Ovary (tissue), 9 donors: ENCODE results near the gene VGLL4. TPM values are rescaled to one million over a fixed set of nuclear protein-coding genes. Genes with fewer than 3 reads are reported as not detected.
A peak's percentile ranks its signal among the peaks of the same experiment; 100 is the strongest.

Experiments used
- DNase-seq, 5 donors: peaks; one replicate each; pipeline ENCODE4 v3.0.0-alpha.2; 2019 to 2020
- H3K27ac ChIP-seq, 2 donors: fragments of 200-600 bp; one replicate each; pipeline versions ENCODE4 v1.5.1 to v1.8.0; 2019 to 2022
- H3K27me3 ChIP-seq: fragments of 200-600 bp; one replicate; pipeline ENCODE4 v1.8.0; 2022
- H3K36me3 ChIP-seq: fragments of 200-600 bp; sonication (generic); one replicate; pipeline ENCODE4 v1.5.1; 2019
- H3K4me1 ChIP-seq: one replicate; pipeline ENCODE4 v1.8.1; 2013; ENCODE audit warnings: mild to moderate bottlenecking, moderate library complexity; ENCODE audit not compliant: insufficient read depth
- H3K4me3 ChIP-seq: fragments of 200-600 bp; sonication (generic); one replicate; pipeline ENCODE4 v1.5.1; 2017
- H3K9me3 ChIP-seq, 2 donors: fragments of 200-600 bp in 1 of 2; sonication (generic) in 1 of 2; one replicate each; pipeline versions ENCODE4 v1.5.1 to v1.8.1; 2013 to 2019; ENCODE audit warnings: mild to moderate bottlenecking in 1 of 2, moderate library complexity in 1 of 2
- EP300 ChIP-seq: sonication (generic); formaldehyde crosslinking; IDR thresholded peaks from one replicate; pipeline ENCODE4 v1.6.1; 2017; ENCODE audit warnings: antibody characterized with exemption
- POLR2A ChIP-seq: fragments of 450-650 bp; IDR thresholded peaks from one replicate; pipeline ENCODE4 v1.6.1; 2017; ENCODE audit warnings: antibody characterized with exemption, mild to moderate bottlenecking, moderate library complexity
- WGBS, 3 donors: extraction: QIAGEN DNeasy Blood & Tissue Kit in 1 of 3; methylation state at CpG; one replicate each; pipeline versions ENCODE4 v1.1.5 to v1.1.7; 2013 to 2017; 5-methylcytosine and 5-hydroxymethylcytosine counted together
- intact Hi-C, 4 donors: fragments of 100-400 bp; cut with DNase I; formaldehyde crosslinking; loops; one replicate each; pipeline versions ENCODE4 v1.11.0 to v1.15.1; 2022 to 2023
- polyA plus RNA-seq, 2 donors: library from polyadenylated mRNA; stranded (reverse); fragments of 200-250 nt in 1 of 2; fragments of 350-450 nt in 1 of 2; fragmentation: Illumina TruSeq in 1 of 2; extraction: RNeasy Lipid Tissue Mini Kit (QIAGEN cat#74804) in 1 of 2; gene quantifications; one replicate each; pipeline ENCODE4 v1.2.3, GENCODE V29; 2013 to 2014
- total RNA-seq, 7 donors: library from RNA; depleted of rRNA in 2 of 7; stranded (reverse); fragments of >200 nt in 2 of 7; fragmentation: NEBNext Ultra II Directional in 3 of 7; extraction: Animal tissue kit (Norgen Biotek cat#: 25700) in 3 of 7; gene quantifications; one replicate each; pipeline versions ENCODE4 v1.1.0 to v1.2.4, GENCODE V29; 2016 to 2023
- TF ChIP-seq, protein P1 (sequence below), 3 donors: fragments of 450-650 bp in 2 of 3; fragments of 200-600 bp in 1 of 3; IDR thresholded peaks; one replicate each; pipeline versions ENCODE4 v1.5.1 to v1.8.0; 2016 to 2022; ENCODE audit warnings: antibody characterized with exemption in 3 of 3, mild to moderate bottlenecking in 1 of 3
- donor health status: DM: no; HTN: no; CAD: no; lungs with moderate emphysema.
- donor health status: DM: no; HTN: no; CAD: no.
- donor health status: Bipolar disorder and iron deficiency.
- donor health status: DM: yes; HTN: yes; CAD: no.
- donor health status: DM: no; HTN: no; CAD: no.
- donor health status: DM: yes; HTN: yes; CAD: no.

VGLL4 gene
- total and polyA plus RNA-seq, 9 donors = 73.2 to 120 (median 106) TPM

DNA sequence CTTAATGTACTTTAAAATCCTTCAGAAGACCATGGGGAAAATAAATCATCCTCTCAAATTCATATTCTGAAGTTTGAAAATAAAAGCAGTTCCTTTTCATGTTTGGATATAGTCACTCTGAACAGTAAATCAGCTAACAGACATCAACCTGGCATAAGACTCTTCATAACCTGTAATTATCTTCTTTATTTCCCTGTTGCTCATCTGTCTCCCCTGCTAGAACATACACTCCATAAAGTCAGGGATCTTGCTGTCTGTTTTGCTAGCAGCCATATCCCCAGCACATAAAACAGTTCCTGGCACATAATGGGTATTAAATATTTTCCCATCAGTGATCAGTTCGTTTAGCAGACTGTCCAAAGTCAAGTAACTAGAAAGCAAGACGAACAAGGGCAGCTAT lies 11.2 kb downstream of the VGLL4 start:
- no peaks in the 10 kb centered on the region for H3K36me3 ChIP-seq
- H3K4me1 ChIP-seq = peaks cover 38% of the 10 kb centered on the region
- H3K27me3 ChIP-seq = no peaks in the 10 kb centered on the region
- no peak for DNase-seq
- intact Hi-C loops = no loop called here
- H3K4me3 ChIP-seq = no peak overlapping the region
- TF ChIP-seq, protein P1, sequence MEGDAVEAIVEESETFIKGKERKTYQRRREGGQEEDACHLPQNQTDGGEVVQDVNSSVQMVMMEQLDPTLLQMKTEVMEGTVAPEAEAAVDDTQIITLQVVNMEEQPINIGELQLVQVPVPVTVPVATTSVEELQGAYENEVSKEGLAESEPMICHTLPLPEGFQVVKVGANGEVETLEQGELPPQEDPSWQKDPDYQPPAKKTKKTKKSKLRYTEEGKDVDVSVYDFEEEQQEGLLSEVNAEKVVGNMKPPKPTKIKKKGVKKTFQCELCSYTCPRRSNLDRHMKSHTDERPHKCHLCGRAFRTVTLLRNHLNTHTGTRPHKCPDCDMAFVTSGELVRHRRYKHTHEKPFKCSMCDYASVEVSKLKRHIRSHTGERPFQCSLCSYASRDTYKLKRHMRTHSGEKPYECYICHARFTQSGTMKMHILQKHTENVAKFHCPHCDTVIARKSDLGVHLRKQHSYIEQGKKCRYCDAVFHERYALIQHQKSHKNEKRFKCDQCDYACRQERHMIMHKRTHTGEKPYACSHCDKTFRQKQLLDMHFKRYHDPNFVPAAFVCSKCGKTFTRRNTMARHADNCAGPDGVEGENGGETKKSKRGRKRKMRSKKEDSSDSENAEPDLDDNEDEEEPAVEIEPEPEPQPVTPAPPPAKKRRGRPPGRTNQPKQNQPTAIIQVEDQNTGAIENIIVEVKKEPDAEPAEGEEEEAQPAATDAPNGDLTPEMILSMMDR (IDR thresholded peaks at IDR 0.05) = no peak
- TF ChIP-seq EP300 = no peak
- TF ChIP-seq POLR2A = no peak
- 5 to 7% (median 6%) methylated on average over 2 of the region's 2 CpGs for WGBS, 3 donors
- H3K9me3 ChIP-seq = no peaks in the 10 kb centered on the region
- H3K27ac ChIP-seq = peak overlapping the region in 1 of 2 donors; percentile 3

DNA sequence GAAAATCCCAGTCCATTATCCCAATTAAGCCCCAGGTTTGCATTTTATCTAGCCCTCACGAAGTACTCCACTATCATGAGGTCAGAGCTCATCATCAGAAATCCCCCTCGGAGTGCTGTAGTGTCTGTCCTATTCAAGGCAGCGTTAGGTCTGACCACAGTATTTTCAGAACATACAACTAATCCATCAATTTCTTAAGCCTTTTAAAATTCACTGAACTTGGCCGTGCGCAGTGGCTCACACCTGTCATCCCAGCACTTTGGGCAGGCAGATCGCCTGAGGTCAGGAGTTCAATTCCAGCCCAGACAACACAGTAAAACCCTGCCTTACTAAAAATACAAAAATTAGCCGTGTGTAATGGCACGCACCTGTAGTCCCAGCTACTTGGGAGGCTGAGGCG lies 11.9 kb downstream of the VGLL4 start:
- intact Hi-C loops = no loop called here
- no peaks in the 10 kb centered on the region for H3K27me3 ChIP-seq
- no peaks in the 10 kb centered on the region for H3K9me3 ChIP-seq
- DNase-seq = no peak
- 57 to 68% (median 59%) methylated on average over 9 of the region's 9 CpGs for WGBS, 3 donors
- no peaks in the 10 kb centered on the region for H3K36me3 ChIP-seq
- no peak overlapping the region for H3K27ac ChIP-seq
- peaks cover 38% of the 10 kb centered on the region for H3K4me1 ChIP-seq
- no peak overlapping the region for H3K4me3 ChIP-seq
- no peak for TF ChIP-seq EP300
- no peak for TF ChIP-seq POLR2A
- TF ChIP-seq, protein P1 (IDR thresholded peaks at IDR 0.05) = no peak

DNA sequence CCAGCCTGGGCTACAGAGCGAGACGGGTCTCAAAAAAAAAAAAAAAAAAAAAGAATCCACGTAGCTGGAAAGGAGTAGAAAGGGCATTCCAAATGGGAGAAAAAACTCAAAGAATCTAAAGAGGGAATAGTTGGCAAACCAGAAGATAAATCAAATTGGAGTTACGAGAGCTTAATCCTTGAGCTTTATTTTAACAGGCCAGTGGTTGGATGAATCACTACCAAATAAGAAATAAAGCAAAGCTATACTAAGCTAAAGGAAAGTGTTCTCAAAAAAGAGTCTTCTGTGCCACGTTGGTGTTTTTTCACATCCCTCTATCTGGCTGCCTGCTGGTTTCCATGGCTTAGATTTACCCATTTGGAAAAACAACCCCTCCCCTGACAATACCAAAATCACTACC lies 14.0 kb downstream of the VGLL4 start:
- peaks cover 31% of the 10 kb centered on the region for H3K4me1 ChIP-seq
- no peak overlapping the region for H3K27ac ChIP-seq
- no peaks in the 10 kb centered on the region for H3K9me3 ChIP-seq
- no peak overlapping the region for H3K4me3 ChIP-seq
- 17 to 25% (median 24%) methylated on average over 5 of the region's 5 CpGs for WGBS, 3 donors
- H3K36me3 ChIP-seq = no peaks in the 10 kb centered on the region
- TF ChIP-seq POLR2A = no peak
- TF ChIP-seq EP300 = no peak
- intact Hi-C loops = no loop called here
- H3K27me3 ChIP-seq = no peaks in the 10 kb centered on the region
- DNase-seq = no peak

DNA sequence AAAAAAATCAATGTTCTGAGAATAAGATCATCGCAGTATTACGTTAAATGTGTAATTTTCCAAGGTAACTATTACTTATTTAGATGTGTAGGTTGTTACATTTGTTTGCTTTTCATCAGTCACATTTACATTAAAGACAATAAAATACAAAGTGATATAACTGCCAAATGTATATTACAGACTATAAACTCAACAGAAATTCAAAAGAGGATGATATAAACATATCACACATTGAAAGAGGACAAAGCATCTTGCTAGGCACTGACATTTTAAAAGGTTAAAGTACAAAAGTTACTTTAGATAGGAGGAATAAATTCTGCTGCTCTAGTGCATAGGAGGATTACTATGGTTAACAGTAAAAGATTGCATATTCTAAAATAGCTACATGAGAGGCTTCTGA lies 16.1 kb downstream of the VGLL4 start:
- Histone ChIP-seq H3K4me1 (peaks cover 21% of the 10 kb centered on the region), H3K4me3 (no peak overlapping the region), H3K36me3 (no peaks in the 10 kb centered on the region), H3K27ac (no peak overlapping the region), H3K9me3 (no peaks in the 10 kb centered on the region), H3K27me3 (no peaks in the 10 kb centered on the region)
- DNase-seq = no peak
- intact Hi-C loops = no loop called here
- TF ChIP-seq, protein P1 (IDR thresholded peaks at IDR 0.05) = no peak
- TF ChIP-seq POLR2A = no peak
- TF ChIP-seq EP300 = no peak
- WGBS, 3 donors = 74 to 97% (median 74%) methylated on average over 2 of the region's 2 CpGs

DNA sequence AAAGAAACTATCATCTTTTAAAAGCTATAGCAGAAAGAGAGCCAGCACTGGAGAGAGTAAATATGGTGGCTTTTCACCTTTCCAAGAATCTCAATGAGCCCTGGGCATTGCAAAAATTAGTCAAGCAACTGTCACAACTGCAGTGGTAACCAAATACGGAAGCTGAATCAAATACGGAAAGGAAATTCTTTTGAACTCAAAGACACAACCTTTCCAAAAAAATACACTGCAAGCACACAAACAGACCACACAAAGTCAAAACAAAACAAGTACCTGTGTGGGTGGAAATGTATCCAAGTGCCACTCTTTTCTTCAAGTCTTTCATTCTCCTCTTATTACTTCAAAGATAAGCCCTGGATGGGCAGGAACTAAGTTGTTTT lies 17.6 kb downstream of the VGLL4 start:
- Histone ChIP-seq H3K4me1 (peaks cover 17% of the 10 kb centered on the region), H3K27me3 (no peaks in the 10 kb centered on the region), H3K36me3 (no peaks in the 10 kb centered on the region), H3K9me3 (no peaks in the 10 kb centered on the region), H3K27ac (no peak overlapping the region), H3K4me3 (no peak overlapping the region)
- WGBS, 3 donors = 19 to 38% (median 35%) methylated on average over 2 of the region's 2 CpGs
- TF ChIP-seq POLR2A = no peak
- TF ChIP-seq, protein P1 (IDR thresholded peaks at IDR 0.05) = no peak
- no peak for TF ChIP-seq EP300
- intact Hi-C loops = no loop called here
- DNase-seq = no peak
